ENCODE results near the gene SEC14L1. TPM values are rescaled to one million over a fixed set of nuclear protein-coding genes. Genes with fewer than 3 reads are reported as not detected.
A peak's percentile ranks its signal among the peaks of the same experiment; 100 is the strongest.

The SEC14L1 gene
- total RNA-seq, 1 donor from 2014 or later = 93.2 TPM

- H3K36me3 ChIP-seq (ENCODE audit: insufficient read depth, low read length) = peaks cover 14% of the 10 kb centered on the region
- H3K4me2 ChIP-seq (ENCODE audit: low read length) = peak overlapping the region; percentile 86
- peak overlapping the region; percentile 49 for H3K4me3 ChIP-seq (ENCODE audit: insufficient read depth, low read depth, low read length)
- FAIRE-seq = no peak
- peaks cover 16% of the 10 kb centered on the region for H4K20me1 ChIP-seq (ENCODE audit: insufficient read depth, low read length)
- peak overlapping the region; percentile 54 for H3K4me3 Mint-ChIP-seq (ENCODE audit: unreplicated experiment)
- H3K27me3 ChIP-seq (ENCODE audit: insufficient read depth, low read length) = no peaks in the 10 kb centered on the region
- peaks cover 6% of the 10 kb centered on the region for H3K9me3 ChIP-seq (ENCODE audit: insufficient read depth, low read depth, low read length)
- DNase-seq (ENCODE audit: low read depth) = peak; percentile 86
- peak overlapping the region; percentile 38 for H2AFZ ChIP-seq (ENCODE audit: low read depth, low read length)
- H3K4me1 Mint-ChIP-seq (ENCODE audit: low read depth, unreplicated experiment) = peaks cover 23% of the 10 kb centered on the region
- H3K9ac ChIP-seq (ENCODE audit: low read length) = peak overlapping the region; percentile 84
- H3K9me3 Mint-ChIP-seq (ENCODE audit: unreplicated experiment) = peaks cover 14% of the 10 kb centered on the region
- TF ChIP-seq CTCF (IDR thresholded peaks at IDR 0.05; ENCODE audit: insufficient read depth, low read depth, low read length) (no peak), EZH2 (IDR thresholded peaks at IDR 0.05; ENCODE audit: insufficient read depth, low read length) (no peak)
- H3K27ac ChIP-seq (ENCODE audit: low read depth, low read length) = peak overlapping the region; percentile 95
- H3K4me1 ChIP-seq (ENCODE audit: insufficient read depth, low read length) = peaks cover 19% of the 10 kb centered on the region
- H3K27ac Mint-ChIP-seq (ENCODE audit: unreplicated experiment) = peak overlapping the region; percentile 75
- no peaks in the 10 kb centered on the region for H3K27me3 Mint-ChIP-seq (ENCODE audit: low read depth, unreplicated experiment)
- peaks cover 37% of the 10 kb centered on the region for H3K79me2 ChIP-seq (ENCODE audit: insufficient read depth, low read length)
- peaks cover 15% of the 10 kb centered on the region for H3K36me3 Mint-ChIP-seq (ENCODE audit: low read depth, unreplicated experiment)
These were observed 447 bp upstream of the SEC14L1 start for GRCh38 chr17:77140166-77140877.

- H3K4me2 ChIP-seq (ENCODE audit: low read length) = peak overlapping the region; percentile 93
- H3K4me1 Mint-ChIP-seq (ENCODE audit: low read depth, unreplicated experiment) = peaks cover 39% of the 10 kb centered on the region
- peaks cover 12% of the 10 kb centered on the region for H3K9me3 Mint-ChIP-seq (ENCODE audit: unreplicated experiment)
- H3K4me3 Mint-ChIP-seq (ENCODE audit: unreplicated experiment) = peak overlapping the region; percentile 96
- H3K36me3 Mint-ChIP-seq (ENCODE audit: low read depth, unreplicated experiment) = peaks cover 13% of the 10 kb centered on the region
- FAIRE-seq (no peak), DNase-seq (ENCODE audit: low read depth) (peak; percentile 29)
- no peak overlapping the region for H2AFZ ChIP-seq (ENCODE audit: low read depth, low read length)
- TF ChIP-seq EZH2 (IDR thresholded peaks at IDR 0.05; ENCODE audit: insufficient read depth, low read length) = no peak
- TF ChIP-seq CTCF (IDR thresholded peaks at IDR 0.05; ENCODE audit: insufficient read depth, low read depth, low read length) = no peak
- peaks cover 6% of the 10 kb centered on the region for H3K9me3 ChIP-seq (ENCODE audit: insufficient read depth, low read depth, low read length)
- H3K27ac ChIP-seq (ENCODE audit: low read depth, low read length) = peak overlapping the region; percentile 88
- peaks cover 28% of the 10 kb centered on the region for H3K4me1 ChIP-seq (ENCODE audit: insufficient read depth, low read length)
- H3K27me3 Mint-ChIP-seq (ENCODE audit: low read depth, unreplicated experiment) = no peaks in the 10 kb centered on the region
- peak overlapping the region; percentile 85 for H3K4me3 ChIP-seq (ENCODE audit: insufficient read depth, low read depth, low read length)
- H3K9ac ChIP-seq (ENCODE audit: low read length) = peak overlapping the region; percentile 90
- H3K36me3 ChIP-seq (ENCODE audit: insufficient read depth, low read length) = peaks cover 16% of the 10 kb centered on the region
- peaks cover 53% of the 10 kb centered on the region for H3K79me2 ChIP-seq (ENCODE audit: insufficient read depth, low read length)
- no peaks in the 10 kb centered on the region for H3K27me3 ChIP-seq (ENCODE audit: insufficient read depth, low read length)
- H3K27ac Mint-ChIP-seq (ENCODE audit: unreplicated experiment) = peak overlapping the region; percentile 89
- H4K20me1 ChIP-seq (ENCODE audit: insufficient read depth, low read length) = peaks cover 27% of the 10 kb centered on the region
These were observed 1.2 kb downstream of the SEC14L1 start for GRCh38 chr17:77141846-77142449.
